NT2/D1 (cell line): Measurements from ENCODE around the gene CYB5R2.

Experiments used
- SUZ12 ChIP-seq: IDR thresholded peaks from 2 replicates; pipeline ENCODE4 v1.6.1; 2011; ENCODE audit not compliant: insufficient read length, insufficient read depth; ENCODE audit errors: extremely low read depth
- YY1 ChIP-seq: IDR thresholded peaks from 2 replicates; pipeline ENCODE4 v1.6.1; 2011; ENCODE audit not compliant: insufficient read length, insufficient read depth
- ZNF274 ChIP-seq: IDR thresholded peaks from 2 replicates; pipeline ENCODE4 v1.6.1; 2011; ENCODE audit warnings: mild to moderate bottlenecking, low read depth, low read length

DNA sequence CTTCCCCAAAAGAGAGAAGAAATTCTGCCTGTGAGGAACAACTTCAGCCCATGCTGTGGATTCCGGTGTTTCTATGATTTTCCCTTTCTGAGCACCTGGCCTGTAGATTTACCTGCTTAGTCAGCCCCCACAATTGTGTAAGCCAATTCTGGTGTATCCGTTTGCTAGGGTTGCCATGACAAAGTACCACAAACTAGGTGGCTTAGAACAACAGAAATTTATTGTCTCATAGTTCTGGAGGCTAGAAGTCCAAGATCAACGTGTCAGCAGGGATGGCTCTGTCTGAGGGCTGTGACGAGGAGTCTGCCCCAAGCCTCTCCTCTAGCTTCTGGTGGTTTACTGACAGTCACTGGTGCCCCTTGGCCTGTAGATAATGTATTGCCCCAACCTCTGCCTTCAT, 15.9 kb upstream of the CYB5R2 start:
- TF ChIP-seq YY1 = no peak
- no peak for TF ChIP-seq SUZ12
- TF ChIP-seq ZNF274 = no peak
